AG04450 (cell line): ENCODE measurements around the gene GBA2. TPM values are rescaled to one million over a fixed set of nuclear protein-coding genes. Genes with fewer than 3 reads are reported as not detected.

ENCODE experiments used
- CTCF ChIA-PET: fragments of 300-600, 350-600 bp; formaldehyde crosslinking; extraction: SDS; loops from one replicate; lab custom pipeline; 2022; ENCODE audit warnings: antibody characterized with exemption, inconsistent platforms; lab: Charles Lee
- POLR2A ChIA-PET: fragments of 350-600 bp; formaldehyde crosslinking; extraction: SDS; loops from one replicate; lab custom pipeline; 2021; ENCODE audit warnings: antibody characterized with exemption, inconsistent platforms; lab: Yijun Ruan, JAX
- DNase-seq: peaks from one replicate; pipeline ENCODE4 v3.0.0-alpha.2; 2011; ENCODE audit warnings: low read depth, low spot score
- H3K27ac ChIP-seq: one replicate; pipeline ENCODE4 v1.5.1; 2012; ENCODE audit warnings: low read depth, low read length, control low read depth
- H3K27me3 ChIP-seq: one replicate; pipeline ENCODE4 v1.6.0; 2012; ENCODE audit warnings: low read length; ENCODE audit not compliant: control insufficient read depth, insufficient read depth
- H3K4me3 ChIP-seq: 2 replicates; pipeline ENCODE4 v1.5.1; 2011; ENCODE audit warnings: mild to moderate bottlenecking, low read depth, low read length, control low read depth
- H3K9me3 ChIP-seq: 2 replicates; pipeline ENCODE4 v1.5.1; 2012; ENCODE audit warnings: low read length; ENCODE audit not compliant: control insufficient read depth, insufficient read depth
- polyA plus RNA-seq: library from polyadenylated mRNA; depleted of rRNA; stranded (reverse); fragments of >200 nt; gene quantifications from 2 replicates; pipeline ENCODE4 v1.2.3, GENCODE V29; 2011
- TF ChIP-seq, protein P1 (sequence below): IDR thresholded peaks from 2 replicates; pipeline ENCODE4 v1.5.1; 2011; ENCODE audit warnings: low read depth, low read length, control low read depth, inconsistent platforms

The GBA2 gene
- polyA plus RNA-seq, 1 experiment = 34.7 TPM

DNA sequence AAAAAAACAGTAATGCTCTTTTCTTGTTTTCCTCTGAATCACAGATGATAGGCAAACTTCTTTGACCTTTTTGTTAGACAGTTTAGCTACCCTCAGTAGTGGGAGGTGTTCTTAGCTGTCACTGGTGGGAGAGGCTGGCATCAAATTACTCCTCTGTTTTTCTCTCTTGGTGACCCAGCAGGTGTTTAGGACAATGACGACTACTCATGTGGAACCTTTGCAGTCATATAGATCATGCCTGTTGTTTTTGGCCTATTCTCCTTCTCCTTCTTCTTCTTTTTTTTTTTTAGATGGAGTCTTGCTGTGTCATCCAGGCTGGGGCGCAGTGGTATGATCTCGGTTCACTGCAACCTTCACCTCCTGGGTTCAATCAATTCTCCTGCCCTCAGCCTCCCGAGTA, 27.0 kb upstream of the GBA2 start:
- Histone ChIP-seq H3K27ac (no peak overlapping the region), H3K27me3 (peaks cover 14% of the 10 kb centered on the region), H3K9me3 (no peaks in the 10 kb centered on the region), H3K4me3 (no peak overlapping the region)
- TF ChIP-seq, protein P1, sequence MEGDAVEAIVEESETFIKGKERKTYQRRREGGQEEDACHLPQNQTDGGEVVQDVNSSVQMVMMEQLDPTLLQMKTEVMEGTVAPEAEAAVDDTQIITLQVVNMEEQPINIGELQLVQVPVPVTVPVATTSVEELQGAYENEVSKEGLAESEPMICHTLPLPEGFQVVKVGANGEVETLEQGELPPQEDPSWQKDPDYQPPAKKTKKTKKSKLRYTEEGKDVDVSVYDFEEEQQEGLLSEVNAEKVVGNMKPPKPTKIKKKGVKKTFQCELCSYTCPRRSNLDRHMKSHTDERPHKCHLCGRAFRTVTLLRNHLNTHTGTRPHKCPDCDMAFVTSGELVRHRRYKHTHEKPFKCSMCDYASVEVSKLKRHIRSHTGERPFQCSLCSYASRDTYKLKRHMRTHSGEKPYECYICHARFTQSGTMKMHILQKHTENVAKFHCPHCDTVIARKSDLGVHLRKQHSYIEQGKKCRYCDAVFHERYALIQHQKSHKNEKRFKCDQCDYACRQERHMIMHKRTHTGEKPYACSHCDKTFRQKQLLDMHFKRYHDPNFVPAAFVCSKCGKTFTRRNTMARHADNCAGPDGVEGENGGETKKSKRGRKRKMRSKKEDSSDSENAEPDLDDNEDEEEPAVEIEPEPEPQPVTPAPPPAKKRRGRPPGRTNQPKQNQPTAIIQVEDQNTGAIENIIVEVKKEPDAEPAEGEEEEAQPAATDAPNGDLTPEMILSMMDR = no peak
- CTCF ChIA-PET = interaction anchor here (0.6 to 1.1 kb wide), 4 partner anchors 14 to 106 kb away, joined by 3 to 9 read pairs (median 4); partner anchors contain the start of gene HINT2
- no peak for DNase-seq
- POLR2A ChIA-PET = no interaction called here

DNA sequence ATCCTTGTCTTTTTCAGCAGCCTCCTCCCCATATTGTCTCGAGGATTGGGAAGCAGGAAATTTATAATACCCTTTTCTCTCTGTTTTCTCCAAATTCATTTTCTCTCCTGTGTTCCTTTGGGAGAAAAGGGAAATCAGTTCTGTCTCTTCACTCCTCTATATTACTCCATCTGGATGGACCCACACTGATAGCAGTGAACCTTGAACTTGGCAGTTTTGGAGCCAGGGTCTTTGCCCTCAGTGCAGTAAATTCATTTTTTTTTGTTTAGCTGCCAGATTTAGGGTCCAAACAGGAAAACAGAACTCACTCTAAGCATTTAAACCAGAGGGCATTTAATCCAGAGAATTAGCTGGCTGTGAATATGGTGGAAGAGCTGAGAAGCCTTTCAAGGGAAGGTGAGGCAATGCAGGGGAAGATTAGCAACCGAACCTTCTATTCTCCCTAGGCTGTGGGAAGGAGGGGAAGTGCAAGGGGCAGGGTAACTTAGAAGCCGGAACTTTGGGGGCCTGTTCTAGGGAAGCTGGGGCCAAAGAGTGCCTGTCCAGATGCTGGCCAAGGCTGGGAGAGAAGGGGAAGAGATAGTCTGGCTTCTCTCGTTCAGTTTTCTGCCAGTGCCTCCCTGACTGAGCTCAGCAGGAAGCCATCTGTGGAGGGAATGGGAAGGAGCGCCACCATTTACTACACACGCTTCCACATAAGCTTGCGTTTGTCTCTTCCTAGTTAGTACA, 26.0 kb upstream of the GBA2 start:
- ChIA-PET POLR2A (no interaction called here), CTCF (interaction anchor here (0.6 to 1.0 kb wide), 3 partner anchors 15 to 107 kb away, joined by 3 to 9 read pairs (median 3); partner anchors contain the start of gene HINT2)
- Histone ChIP-seq H3K9me3 (no peaks in the 10 kb centered on the region), H3K4me3 (no peak overlapping the region), H3K27ac (no peak overlapping the region), H3K27me3 (peaks cover 15% of the 10 kb centered on the region)
- no peak for DNase-seq
- TF ChIP-seq, protein P1 = no peak

DNA sequence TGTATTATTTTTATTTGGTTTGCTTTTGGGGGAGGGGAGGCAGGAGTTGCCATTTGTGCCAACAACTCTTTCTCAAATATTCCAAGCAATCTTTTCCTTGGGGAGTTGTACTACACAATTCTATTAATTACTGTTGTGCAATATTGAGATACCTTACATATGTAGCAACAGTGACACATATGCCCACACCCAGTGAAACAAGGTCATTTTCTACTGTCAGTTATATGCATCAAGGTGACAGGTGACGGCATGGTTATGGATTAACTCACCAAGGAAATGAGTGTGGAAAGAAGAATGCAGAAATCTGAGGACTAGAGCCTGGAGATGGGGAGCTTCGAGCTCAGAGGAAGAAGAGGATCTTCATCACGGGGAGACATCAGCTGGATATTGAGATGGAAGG, 22.9 kb upstream of the GBA2 start:
- no peak for DNase-seq
- Histone ChIP-seq H3K27ac (no peak overlapping the region), H3K9me3 (no peaks in the 10 kb centered on the region), H3K4me3 (no peak overlapping the region), H3K27me3 (peaks cover 21% of the 10 kb centered on the region)
- POLR2A ChIA-PET = interaction anchor here (0.6 to 1.0 kb wide), 2 partner anchors 13 to 262 kb away, joined by 3 to 5 read pairs; no protein-coding TSS in a partner anchor
- CTCF ChIA-PET = interaction anchor here (1.4 to 3.8 kb wide), 4 partner anchors 15 to 174 kb away, joined by 3 to 19 read pairs (median 8); no protein-coding TSS in a partner anchor
- TF ChIP-seq, protein P1 = no peak

DNA sequence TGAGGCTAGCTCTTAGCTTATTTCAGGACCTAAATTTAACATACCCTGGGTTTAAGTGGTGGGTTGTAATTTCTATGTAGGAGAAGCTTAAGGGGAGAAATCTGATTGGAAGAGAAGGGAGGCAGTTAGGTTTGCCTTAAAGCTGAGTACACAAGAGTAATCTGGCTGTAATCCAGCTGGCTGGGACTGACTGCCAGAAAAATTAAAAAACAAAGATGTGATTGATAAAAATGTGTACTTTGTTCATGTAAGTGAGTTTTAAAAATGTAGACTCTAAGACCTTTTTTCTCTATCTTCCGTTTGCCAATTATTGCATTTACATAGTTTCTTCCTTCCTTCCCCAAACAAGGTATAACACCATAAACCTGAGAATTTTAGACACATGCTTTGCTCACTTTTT, 22.5 kb upstream of the GBA2 start:
- Histone ChIP-seq H3K27me3 (peaks cover 21% of the 10 kb centered on the region), H3K27ac (no peak overlapping the region), H3K9me3 (no peaks in the 10 kb centered on the region), H3K4me3 (no peak overlapping the region)
- TF ChIP-seq, protein P1 = no peak
- POLR2A ChIA-PET = interaction anchor here (1.0 kb wide), 1 partner anchor 13 kb away, joined by 3 read pairs; no protein-coding TSS in a partner anchor
- CTCF ChIA-PET = interaction anchor here (0.7 to 3.8 kb wide), 4 partner anchors 15 to 124 kb away, joined by 3 to 19 read pairs (median 7); no protein-coding TSS in a partner anchor
- DNase-seq = no peak

DNA sequence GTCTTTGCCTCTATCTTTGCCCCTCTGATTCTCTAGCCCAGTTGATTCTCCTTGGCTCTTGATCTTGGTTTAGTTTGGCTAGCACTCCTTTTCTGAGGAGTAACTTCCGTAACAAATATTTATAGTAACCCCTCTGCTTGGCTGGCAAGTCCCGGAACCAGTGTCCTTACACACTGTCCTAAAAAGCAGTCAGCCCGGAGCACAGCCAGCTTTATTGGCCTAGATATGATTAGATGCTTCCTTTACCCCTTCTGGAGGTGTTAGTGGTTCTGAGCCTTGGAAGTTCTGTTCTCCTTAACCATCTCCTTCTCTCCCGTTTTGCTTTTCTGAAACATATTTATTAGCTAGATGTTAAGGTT, 22.0 kb upstream of the GBA2 start:
- no peak for DNase-seq
- TF ChIP-seq, protein P1 = no peak
- H3K9me3 ChIP-seq = no peaks in the 10 kb centered on the region
- H3K27ac ChIP-seq = no peak overlapping the region
- CTCF ChIA-PET = interaction anchor here (0.7 to 3.8 kb wide), 4 partner anchors 14 to 124 kb away, joined by 3 to 19 read pairs (median 7); no protein-coding TSS in a partner anchor
- peaks cover 19% of the 10 kb centered on the region for H3K27me3 ChIP-seq
- H3K4me3 ChIP-seq = no peak overlapping the region
- POLR2A ChIA-PET = no interaction called here
